Esophagus squamous epithelium (tissue), 4 donors: ENCODE results near the gene RYR3.

ENCODE experiments used
- CTCF ChIP-seq, 6 experiments: fragments of 450-650 bp in 4 of 6; fragments of 200-600 bp in 2 of 6; sonication (generic) in 2 of 6; IDR thresholded peaks; one replicate each; pipeline ENCODE4 v1.5.1; 2016 to 2019; ENCODE audit warnings: antibody characterized with exemption in 6 of 6, mild to moderate bottlenecking in 4 of 6, moderate library complexity in 4 of 6
- POLR2A ChIP-seq, 4 donors: fragments of 450-650 bp; IDR thresholded peaks; one replicate each; pipeline ENCODE4 v1.6.1; 2017; ENCODE audit warnings: antibody characterized with exemption in 4 of 4, mild to moderate bottlenecking in 4 of 4, moderate library complexity in 3 of 4

GRCh38 chr15:33384307-33384706 lies 73.5 kb downstream of the RYR3 start:
- TF ChIP-seq CTCF (IDR thresholded peaks at IDR 0.05) (no peak), POLR2A (IDR thresholded peaks at IDR 0.05) (no peak)
